ENCODE results near the gene SHF. TPM values are rescaled to one million over a fixed set of nuclear protein-coding genes. Genes with fewer than 3 reads are reported as not detected.

Gene SHF
- total and polyA plus RNA-seq, 2 of the 8 experiments (the other 6 are each of a cell fraction or from before 2014, with no cell fraction given) = 13.1 to 26.7 TPM

GRCh38 chr15:45180648-45181436 lies 6.9 kb downstream of the SHF start:
- Histone ChIP-seq H3K23me2 (ENCODE audit: low read depth, low read length) (no peaks in the 10 kb centered on the region; the same call in 1 of the 2 replicates), H4K5ac (ENCODE audit: insufficient read length, low read depth, low read length) (no peak overlapping the region), H3K56ac (replicated peaks; ENCODE audit: insufficient read length, low read depth, low read length) (no peak overlapping the region), H4K20me1 (replicated peaks in 1 of 2; ENCODE audit: control insufficient read depth in 1 of 2, insufficient read depth in 2 of 2, low read length in 2 of 2) (peaks cover 12 to 38% of the 10 kb centered on the region in 2 experiments), H2BK12ac (ENCODE audit: low read depth, low read length) (no peak overlapping the region), H3K79me1 (ENCODE audit: low read depth, low read length) (peaks cover 15% of the 10 kb centered on the region), H3K27me3 (replicated peaks in 1 of 4; ENCODE audit: control insufficient read depth in 3 of 4, extremely low read depth in 1 of 4, insufficient read depth in 3 of 4, low read length in 3 of 4) (no peaks in the 10 kb centered on the region), H2AFZ (ENCODE audit: low read length) (no peak overlapping the region), H3K36me3 (ENCODE audit: control insufficient read depth in 2 of 4, insufficient read depth in 4 of 4, low read length in 3 of 4) (peaks cover 0 to 5% (median 0%) of the 10 kb centered on the region in 4 experiments; a peak in 3 of 8 replicates), H3K14ac (ENCODE audit: insufficient read length) (no peak overlapping the region), H2BK15ac (ENCODE audit: low read length) (no peak overlapping the region), H4K8ac (ENCODE audit: extremely low read depth, insufficient read depth, low read length) (no peak overlapping the region), H2AK5ac (ENCODE audit: low read depth, low read length) (no peak overlapping the region; the same call in 1 of the 2 replicates), H3K9ac (replicated peaks in 1 of 4; ENCODE audit: extremely low read depth in 1 of 4, low read depth in 3 of 4, low read length in 3 of 4) (no peak overlapping the region), H2BK20ac (ENCODE audit: low read length) (no peak overlapping the region), H3K79me2 (ENCODE audit: control insufficient read depth in 1 of 2, insufficient read depth in 2 of 2, low read length in 2 of 2) (peaks cover 8 to 47% of the 10 kb centered on the region in 2 experiments; a peak in 3 of 4 replicates), H3K18ac (ENCODE audit: extremely low read depth, low read length) (no peak overlapping the region), H3K23ac (ENCODE audit: insufficient read length) (no peak overlapping the region), H3K27ac (ENCODE audit: low read depth, low read length) (no peak overlapping the region), H4K91ac (replicated peaks; ENCODE audit: insufficient read length, low read length) (no peak overlapping the region), H3K4ac (replicated peaks; ENCODE audit: insufficient read length, low read depth, low read length) (no peak overlapping the region), H3K4me2 (ENCODE audit: insufficient read depth in 1 of 2, low read depth in 2 of 2, low read length in 2 of 2) (no peak overlapping the region), H2BK120ac (replicated peaks; ENCODE audit: low read depth, low read length) (no peak overlapping the region), H3K4me1 (replicated peaks in 1 of 4; ENCODE audit: control insufficient read depth in 3 of 4, insufficient read depth in 4 of 4, low read length in 3 of 4) (peaks cover 5 to 25% (median 16%) of the 10 kb centered on the region in 4 experiments), H3K4me3 (ENCODE audit: extremely low read depth in 1 of 4, insufficient read depth in 2 of 4, low read depth in 3 of 4, low read length in 4 of 4) (no peak overlapping the region), H2BK5ac (ENCODE audit: low read depth, low read length) (no peak overlapping the region; the same call in 1 of the 2 replicates), H3K9me3 (ENCODE audit: insufficient read depth in 2 of 2, low read depth in 1 of 2, low read length in 1 of 2) (no peaks in the 10 kb centered on the region)
- no peak for DNase-seq (ENCODE audit: low read depth in 1 of 2, low spot score in 2 of 2)
- WGBS, 2 experiments (ENCODE audit: extremely low coverage in 1 of 2, insufficient coverage in 1 of 2, insufficient read length in 1 of 2, insufficient replicate concordance in 2 of 2, low coverage in 1 of 2, low lambda C conversion rate in 2 of 2, missing lambda C conversion rate in 1 of 2) = 94% methylated on average over 3 of the region's 8 CpGs; no CpG with 5 or more reads in 1 of the 2 experiments
- ChIA-PET CTCF (ENCODE audit: partially characterized antibody) (interaction anchor here (0.7 to 41.8 kb wide), 9 partner anchors 7 to 276 kb away, joined by 3 to 1117 read pairs (median 5); partner anchors contain the start of gene SHF), POLR2A (ENCODE audit: partially characterized antibody) (interaction anchor here (0.8 to 5.4 kb wide), 6 partner anchors 8 to 20 kb away, joined by 3 to 50 read pairs (median 4); no protein-coding TSS in a partner anchor)
- FAIRE-seq = no peak
- TF ChIP-seq SP2 (IDR thresholded peaks at IDR 0.05; ENCODE audit: low read length) = no peak
- TF ChIP-seq BRCA1 (IDR thresholded peaks at IDR 0.05; ENCODE audit: low read depth, low read length) = no peak
- no peak for TF ChIP-seq EGR1 (IDR thresholded peaks at IDR 0.05; ENCODE audit: borderline replicate concordance, low read depth, low read length)
- no peak for TF ChIP-seq KDM1A (IDR thresholded peaks at IDR 0.05; ENCODE audit: borderline replicate concordance, low read length)
- no peak for TF ChIP-seq YY1 (IDR thresholded peaks at IDR 0.05; ENCODE audit: low read depth, low read length)
- TF ChIP-seq RXRA (IDR thresholded peaks at IDR 0.05; ENCODE audit: insufficient read depth, low read depth, low read length) = no peak
- TF ChIP-seq CTBP2 (IDR thresholded peaks at IDR 0.05; ENCODE audit: borderline replicate concordance, insufficient read depth, insufficient read length, low read length) = no peak
- TF ChIP-seq GTF2F1 (IDR thresholded peaks at IDR 0.05; ENCODE audit: borderline replicate concordance, low read depth, low read length) = no peak
- no peak for TF ChIP-seq RAD21 (IDR thresholded peaks at IDR 0.05 in 1 of 2, conservative IDR thresholded peaks at IDR 0.05 in 1 of 2; ENCODE audit: low read depth in 2 of 2, low read length in 2 of 2)
- no peak for TF ChIP-seq SUZ12 (IDR thresholded peaks at IDR 0.05; ENCODE audit: low read length)
- TF ChIP-seq CBX5 (IDR thresholded peaks at IDR 0.05; ENCODE audit: low read depth, low read length) = no peak
